DMS 273 treated with DMSO at 0.1 percent for 48 hours (cell line): Measurements from ENCODE around the gene ENTR1.

Experiments used
- DNase-seq: peaks from one replicate; lab custom pipeline; 2025; lab: John Stamatoyannopoulos, UW

The ENTR1 gene

DNA sequence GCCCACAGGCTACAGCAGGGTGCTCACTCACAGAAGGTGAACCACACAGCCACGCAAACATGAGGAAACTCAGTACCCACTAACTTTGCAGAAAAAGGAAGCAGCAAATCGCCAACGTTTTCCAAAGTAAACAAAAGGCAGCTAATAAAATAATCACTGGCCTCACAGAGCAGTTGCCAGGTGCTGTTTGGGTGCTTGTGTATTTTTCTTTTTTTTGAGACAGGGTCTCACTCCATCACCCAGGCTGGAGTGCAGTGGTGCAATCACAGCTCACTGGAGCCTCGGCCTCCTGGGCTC lies 14.2 kb downstream of the ENTR1 start:
- DNase-seq, result no peak

DNA sequence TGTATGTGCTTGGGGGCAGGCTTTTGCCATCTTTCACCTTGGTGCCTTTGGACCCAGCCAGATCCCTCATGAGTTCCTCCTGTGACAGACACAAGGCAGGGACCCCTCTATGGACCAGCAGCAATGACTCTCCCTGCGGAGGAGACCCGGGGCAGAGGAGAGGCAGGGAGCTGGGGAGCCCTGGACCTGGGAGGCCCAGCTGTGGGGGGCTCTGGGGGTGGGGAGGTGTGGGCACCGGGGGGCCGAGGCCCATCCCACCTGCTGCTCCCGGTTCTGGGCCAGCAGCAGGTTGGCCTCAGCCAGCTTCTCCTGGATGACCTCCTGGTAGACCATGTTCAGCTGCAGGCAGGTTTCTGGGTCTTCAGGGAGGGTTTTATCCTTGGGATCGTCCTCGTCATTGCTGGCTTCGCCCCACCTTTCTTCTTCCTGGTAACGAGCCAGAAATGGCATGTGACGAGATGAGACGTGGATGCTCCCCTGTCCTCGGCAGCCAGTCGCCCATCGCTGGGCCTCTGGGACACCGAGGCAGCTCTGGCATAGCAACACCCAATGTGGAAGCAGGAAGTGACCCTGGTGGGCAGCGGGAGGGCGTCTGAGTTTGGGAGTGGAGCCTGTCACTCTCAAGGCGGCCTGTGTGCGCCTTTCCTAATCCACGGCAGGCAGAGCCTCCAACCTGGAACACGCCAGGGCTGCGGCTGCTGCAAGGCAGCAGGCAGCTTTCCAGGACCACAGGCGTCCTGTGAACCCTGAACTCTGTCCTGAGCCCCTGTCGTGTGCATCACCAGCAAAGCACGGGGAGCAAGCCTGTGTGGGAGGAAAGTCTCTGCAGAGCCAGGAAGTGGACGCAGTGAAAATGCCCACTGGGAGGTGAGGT lies 14.8 kb downstream of the ENTR1 start:
- no peak for DNase-seq

- DNase-seq, result no peak
Observed at GRCh38 chr9:136395020-136395340, 15.4 kb downstream of the ENTR1 start.

DNA sequence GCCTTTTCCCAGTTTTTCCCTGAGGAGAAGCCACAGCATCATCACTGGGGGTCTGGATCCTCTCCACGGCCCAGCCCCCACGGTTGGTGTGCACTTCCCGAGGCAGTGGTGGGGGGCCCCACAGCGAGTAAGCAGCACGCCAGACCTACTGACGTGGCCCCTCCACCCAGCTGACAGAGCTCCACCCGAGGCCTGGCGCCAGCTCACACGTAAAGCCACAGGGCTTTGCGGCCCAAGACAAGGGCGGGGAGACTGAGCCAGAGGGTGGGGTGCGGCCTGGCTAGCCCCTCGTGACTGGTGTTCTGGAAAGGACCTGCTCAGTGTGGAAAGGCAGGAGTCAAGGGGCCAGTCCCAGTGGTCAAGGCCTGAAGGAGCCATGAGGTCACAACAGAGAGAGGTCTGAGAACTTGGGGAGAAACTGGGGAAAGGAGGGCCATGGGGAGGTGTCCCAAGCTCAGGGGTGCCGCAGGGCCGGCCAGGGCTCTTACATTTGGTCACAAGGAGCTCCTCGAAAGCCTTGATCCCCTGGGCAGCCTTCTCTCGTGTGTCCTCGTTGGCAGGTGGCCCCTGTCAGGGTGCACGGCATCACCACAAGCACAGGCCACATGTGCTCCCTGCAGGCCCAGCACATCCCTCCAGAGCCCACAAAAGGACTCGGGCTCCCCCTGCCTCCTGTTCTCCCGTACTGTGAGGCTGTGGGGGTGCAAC lies 15.9 kb downstream of the ENTR1 start:
- no peak for DNase-seq

GRCh38 chr9:136393531-136393930 lies 16.9 kb downstream of the ENTR1 start:
- DNase-seq, result no peak

- no peak for DNase-seq
Observed at GRCh38 chr9:136392538-136393449, 17.6 kb downstream of the ENTR1 start.

DNA sequence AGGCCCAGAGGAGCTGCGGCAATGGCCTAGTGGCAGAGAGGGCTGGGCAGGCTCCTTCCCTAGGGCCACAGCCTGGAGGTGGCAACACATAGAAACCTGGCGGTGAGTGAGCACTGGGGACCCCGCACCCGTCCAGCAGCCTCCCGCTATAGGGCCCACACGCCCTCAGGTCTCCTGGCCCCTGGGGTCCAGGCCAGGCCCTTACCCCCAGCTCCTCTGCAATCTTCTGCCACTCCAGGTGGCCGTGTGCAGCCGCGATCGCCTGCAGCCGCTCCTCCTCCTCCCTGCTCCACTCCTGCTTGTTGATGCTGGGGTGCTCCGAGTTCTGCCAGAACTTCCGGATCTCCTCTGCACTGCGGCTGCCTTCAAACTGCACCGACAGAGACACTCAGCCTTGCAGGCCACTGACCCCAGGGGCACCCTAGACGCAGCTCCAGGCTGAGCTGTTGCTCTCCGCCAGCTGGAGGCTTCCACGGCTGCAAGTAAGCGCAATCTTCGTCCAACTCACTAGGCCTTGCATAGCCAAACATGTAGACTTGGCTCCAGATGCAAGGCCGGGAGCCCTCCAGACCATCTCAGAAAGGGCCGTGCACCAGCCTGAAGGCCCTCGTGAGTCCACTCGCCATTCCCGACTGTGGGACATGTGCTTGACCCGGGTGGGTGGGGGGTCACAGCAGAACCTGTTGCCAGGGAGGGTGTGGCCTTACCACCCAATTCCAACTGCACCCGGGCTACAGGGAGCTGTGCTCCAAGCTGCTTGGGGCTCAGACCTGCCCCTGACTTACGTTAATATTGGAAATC lies 18.5 kb downstream of the ENTR1 start:
- DNase-seq, result no peak

DNA sequence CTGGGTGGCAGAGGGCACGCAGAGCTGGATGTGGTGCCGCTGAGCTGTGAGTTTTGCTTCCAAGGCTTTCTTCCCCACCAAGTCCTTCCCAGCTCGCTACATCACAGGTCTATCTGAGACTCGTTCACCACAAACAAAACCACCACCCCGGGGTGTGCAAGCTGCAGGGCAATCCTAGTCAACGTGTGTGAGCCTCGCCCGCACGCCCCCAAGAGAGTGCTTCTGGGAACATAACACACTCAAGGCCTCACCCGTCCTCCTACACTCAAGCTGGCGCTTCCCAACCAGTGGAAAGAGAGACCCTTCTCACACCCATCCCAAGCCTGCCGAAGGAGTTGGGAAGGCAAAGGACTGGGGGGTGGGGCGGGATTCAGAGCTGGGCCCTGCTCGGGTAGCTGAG lies 21.0 kb downstream of the ENTR1 start:
- DNase-seq, result no peak

DNA sequence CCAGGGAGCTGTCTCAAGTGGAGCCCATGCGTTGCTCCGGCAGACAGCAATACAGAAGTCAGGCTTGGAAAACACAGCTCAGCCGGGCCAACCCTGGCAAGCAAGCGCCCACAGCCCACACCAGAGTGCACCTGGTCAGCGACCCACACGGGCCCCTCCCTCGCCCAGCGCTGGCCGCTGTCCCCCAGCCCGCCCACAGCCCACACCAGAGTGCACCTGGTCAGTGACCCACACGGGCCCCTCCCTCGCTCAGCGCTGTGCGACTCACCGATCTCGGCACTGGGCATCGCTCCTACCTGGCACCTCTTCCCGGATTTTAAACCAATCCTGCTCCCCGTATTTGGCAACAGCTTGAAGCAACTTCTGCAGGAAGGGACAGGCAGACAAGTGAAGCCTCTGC lies 23.2 kb downstream of the ENTR1 start:
- DNase-seq, result no peak

- peak; percentile 51 for DNase-seq
Observed at GRCh38 chr9:136386018-136386417, 24.4 kb downstream of the ENTR1 start.

GRCh38 chr9:136385015-136385414 lies 25.4 kb downstream of the ENTR1 start:
- no peak for DNase-seq

- no peak for DNase-seq
Observed at GRCh38 chr9:136383436-136383835, 27.0 kb downstream of the ENTR1 start.

GRCh38 chr9:136381966-136382513 lies 28.4 kb downstream of the ENTR1 start:
- DNase-seq, result no peak

DNA sequence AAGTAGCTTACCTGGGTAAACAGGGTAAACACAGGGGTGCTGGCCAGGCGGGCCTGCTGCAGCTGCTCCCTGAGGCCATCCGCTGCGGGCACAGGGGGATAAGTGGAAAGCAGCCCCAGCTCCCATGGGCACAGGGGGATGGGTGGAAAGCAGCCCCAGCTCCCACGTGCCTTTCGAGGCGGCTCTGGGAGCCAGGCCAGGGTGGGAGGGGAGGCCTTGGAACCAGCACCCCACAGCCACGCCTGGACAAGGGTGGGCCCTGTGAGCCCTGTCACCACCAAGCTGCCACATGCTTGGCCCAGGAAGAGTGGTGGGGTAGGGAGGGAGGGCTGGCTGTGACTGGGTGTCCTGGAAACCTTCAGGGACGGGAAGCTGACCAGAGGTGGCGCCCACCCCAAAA lies 29.1 kb downstream of the ENTR1 start:
- DNase-seq, result no peak

GRCh38 chr9:136380381-136380780 lies 30.0 kb downstream of the ENTR1 start:
- DNase-seq, result no peak

- DNase-seq, result no peak
Observed at GRCh38 chr9:136379891-136380290, 30.5 kb downstream of the ENTR1 start.

- DNase-seq, result no peak
Observed at GRCh38 chr9:136379401-136379800, 31.0 kb downstream of the ENTR1 start.

GRCh38 chr9:136379003-136379287 lies 31.5 kb downstream of the ENTR1 start:
- DNase-seq, result no peak

DNA sequence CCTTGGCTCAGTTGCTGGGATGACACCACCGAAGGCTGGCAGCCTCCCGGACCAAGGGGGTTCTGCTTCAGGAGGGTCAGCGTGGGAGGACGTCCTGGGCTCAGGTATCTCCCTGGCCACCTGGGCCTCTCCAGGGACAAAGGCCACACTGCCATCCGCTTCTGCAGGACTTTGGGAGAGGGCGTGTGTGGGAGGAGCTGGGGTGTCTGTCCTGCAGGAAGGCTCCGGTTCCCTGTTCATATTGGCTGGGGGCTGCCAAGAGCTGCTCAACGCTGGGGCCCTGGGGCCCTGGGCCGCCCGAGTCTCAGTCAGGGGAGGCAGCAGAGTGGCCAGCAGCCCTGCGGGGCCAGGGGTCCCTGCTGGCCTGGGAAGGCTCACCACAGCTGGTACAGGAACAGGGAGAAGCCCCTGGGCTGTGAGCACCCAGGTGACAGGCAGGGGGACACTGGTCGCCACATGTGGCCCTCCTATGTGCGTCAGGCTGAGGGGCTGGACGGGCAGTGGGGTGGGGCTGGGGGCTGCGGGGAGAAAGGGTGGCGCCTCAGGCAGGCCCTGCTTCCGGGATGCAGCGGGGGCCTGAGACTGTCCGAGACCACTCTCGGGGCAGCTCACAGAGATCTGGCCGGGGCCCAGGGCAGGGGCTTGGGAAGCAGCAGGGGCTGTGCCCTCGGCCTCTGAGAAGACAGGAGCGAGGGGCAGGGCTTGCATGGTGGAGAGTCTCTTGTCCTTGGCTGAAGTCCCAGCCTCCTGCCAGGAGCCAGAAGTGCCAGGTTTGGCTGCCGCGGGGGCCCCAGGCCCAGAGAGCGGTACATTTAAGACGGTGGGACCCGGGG lies 32.0 kb downstream of the ENTR1 start:
- no peak for DNase-seq

DNA sequence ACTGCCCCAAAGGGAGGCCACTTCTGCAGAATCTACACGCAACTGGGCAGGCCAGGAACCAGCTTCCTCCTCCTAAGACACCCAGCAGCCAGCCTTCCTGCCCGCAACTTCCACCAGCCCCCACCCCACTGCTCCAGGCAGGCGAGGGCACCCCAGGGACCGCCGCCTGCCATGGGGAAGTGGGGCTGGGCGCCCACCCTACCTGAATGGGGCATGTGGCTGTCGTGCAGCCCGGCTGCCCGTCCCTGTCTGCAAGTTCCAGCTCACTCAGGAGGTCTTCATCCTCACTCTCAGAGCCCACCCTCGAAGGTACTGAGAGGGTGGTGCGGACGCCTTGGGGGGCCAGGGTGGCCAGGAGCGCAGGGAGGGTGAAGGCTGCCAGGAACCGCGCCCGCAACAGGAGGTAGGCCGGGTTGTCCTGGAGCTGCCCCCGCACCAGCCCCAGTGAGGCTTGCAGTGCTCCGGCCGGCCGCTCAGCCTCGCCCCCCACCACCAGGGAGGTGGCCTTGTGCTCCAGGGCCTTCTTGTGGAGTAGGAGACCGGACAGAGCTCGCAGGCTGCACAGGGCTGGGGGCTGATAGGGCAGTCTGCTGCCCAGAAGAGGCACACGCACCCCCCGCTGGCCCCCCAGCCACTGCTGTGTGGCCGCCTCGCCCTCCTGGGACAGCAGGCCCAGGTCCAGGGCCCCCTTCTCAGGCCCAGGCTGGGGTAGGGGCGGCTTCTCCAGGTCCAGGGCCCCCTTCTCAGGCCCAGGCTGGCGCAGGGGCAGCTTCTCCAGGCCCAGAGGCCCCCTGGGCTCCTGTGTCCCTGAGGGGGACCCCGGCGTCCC lies 32.9 kb downstream of the ENTR1 start:
- no peak for DNase-seq
